ENCODE results near the gene SERPINA12. TPM values are rescaled to one million over a fixed set of nuclear protein-coding genes. Genes with fewer than 3 reads are reported as not detected.
A peak's percentile ranks its signal among the peaks of the same experiment; 100 is the strongest.

Gene SERPINA12
- total and polyA plus RNA-seq, 4 donors, result not detected

DNA sequence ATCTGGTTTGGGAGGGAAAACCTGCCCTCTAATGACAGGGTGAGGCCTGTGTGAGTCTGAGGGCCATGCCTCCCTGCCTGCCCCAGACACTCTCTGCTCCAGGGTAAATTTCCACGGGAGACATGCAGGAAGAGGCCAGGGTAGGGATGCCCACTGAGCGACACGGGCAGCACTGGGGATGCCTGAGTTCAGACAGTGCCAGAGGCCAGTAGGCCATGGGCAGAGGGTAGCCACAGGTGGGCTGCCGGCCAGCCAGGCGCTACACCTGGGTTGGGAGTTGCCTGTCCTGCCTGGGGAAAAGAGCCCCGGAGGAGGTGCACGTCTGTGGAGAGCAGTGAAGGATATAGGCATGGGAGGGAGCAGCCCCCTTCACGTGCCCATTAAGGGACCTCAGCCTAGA is 3.6 kb downstream of the SERPINA12 start:
- H3K4me1 ChIP-seq (ENCODE audit: control insufficient read depth in 5 of 5, insufficient read depth in 5 of 5, low read length in 5 of 5), result peaks cover 0 to 6% (median 2%) of the 10 kb centered on the region in 5 donors
- no peak for DNase-seq
- no peak overlapping the region for H3K27ac ChIP-seq (ENCODE audit: low read depth in 1 of 2, low read length in 1 of 2)
- no peaks in the 10 kb centered on the region for H3K36me3 ChIP-seq (ENCODE audit: control insufficient read depth in 4 of 4, insufficient read depth in 4 of 4, low read length in 4 of 4)
- no peak overlapping the region for H3K9ac ChIP-seq (ENCODE audit: insufficient read depth in 1 of 2, low read length in 2 of 2)
- no peaks in the 10 kb centered on the region for H3K9me3 ChIP-seq (ENCODE audit: control insufficient read depth in 4 of 4, insufficient read depth in 3 of 4, low read length in 3 of 4)
- TF ChIP-seq, protein P1, sequence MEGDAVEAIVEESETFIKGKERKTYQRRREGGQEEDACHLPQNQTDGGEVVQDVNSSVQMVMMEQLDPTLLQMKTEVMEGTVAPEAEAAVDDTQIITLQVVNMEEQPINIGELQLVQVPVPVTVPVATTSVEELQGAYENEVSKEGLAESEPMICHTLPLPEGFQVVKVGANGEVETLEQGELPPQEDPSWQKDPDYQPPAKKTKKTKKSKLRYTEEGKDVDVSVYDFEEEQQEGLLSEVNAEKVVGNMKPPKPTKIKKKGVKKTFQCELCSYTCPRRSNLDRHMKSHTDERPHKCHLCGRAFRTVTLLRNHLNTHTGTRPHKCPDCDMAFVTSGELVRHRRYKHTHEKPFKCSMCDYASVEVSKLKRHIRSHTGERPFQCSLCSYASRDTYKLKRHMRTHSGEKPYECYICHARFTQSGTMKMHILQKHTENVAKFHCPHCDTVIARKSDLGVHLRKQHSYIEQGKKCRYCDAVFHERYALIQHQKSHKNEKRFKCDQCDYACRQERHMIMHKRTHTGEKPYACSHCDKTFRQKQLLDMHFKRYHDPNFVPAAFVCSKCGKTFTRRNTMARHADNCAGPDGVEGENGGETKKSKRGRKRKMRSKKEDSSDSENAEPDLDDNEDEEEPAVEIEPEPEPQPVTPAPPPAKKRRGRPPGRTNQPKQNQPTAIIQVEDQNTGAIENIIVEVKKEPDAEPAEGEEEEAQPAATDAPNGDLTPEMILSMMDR (IDR thresholded peaks at IDR 0.05; ENCODE audit: control extremely low read depth, extremely low read depth), result no peak
- no peak for ATAC-seq (ENCODE audit: insufficient read depth, low FRiP score)
- no peak overlapping the region for H3K4me3 ChIP-seq
- 86 to 90% methylated on average over 8 of the region's 8 CpGs for WGBS, 2 donors
- H3K27me3 ChIP-seq (ENCODE audit: control insufficient read depth in 3 of 3, insufficient read depth in 3 of 3, low read length in 2 of 3), result no peaks in the 10 kb centered on the region

DNA sequence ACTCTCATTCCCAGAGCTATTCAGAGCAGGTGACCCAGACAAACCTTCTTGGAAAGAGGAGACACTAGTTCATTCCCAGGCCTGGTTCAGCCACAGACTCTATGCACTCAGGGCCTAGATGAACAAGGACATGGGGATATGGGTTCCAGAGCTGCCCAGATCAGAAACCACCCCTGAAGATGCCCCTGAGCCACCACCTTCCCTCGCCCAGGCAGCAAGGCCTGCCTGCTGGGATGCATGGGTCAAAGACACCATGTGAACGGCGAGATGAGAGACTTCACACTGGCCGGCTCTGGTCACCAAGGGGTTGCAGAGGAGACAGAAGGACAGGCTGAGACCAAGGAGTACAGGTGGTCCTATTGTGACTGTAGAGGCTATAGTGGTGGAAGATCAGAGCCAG is 4.1 kb downstream of the SERPINA12 start:
- ATAC-seq (ENCODE audit: insufficient read depth, low FRiP score) (no peak), DNase-seq (no peak)
- Histone ChIP-seq H3K9me3 (ENCODE audit: control insufficient read depth in 4 of 4, insufficient read depth in 3 of 4, low read length in 3 of 4) (no peaks in the 10 kb centered on the region), H3K27ac (ENCODE audit: low read depth in 1 of 2, low read length in 1 of 2) (no peak overlapping the region), H3K4me1 (ENCODE audit: control insufficient read depth in 5 of 5, insufficient read depth in 5 of 5, low read length in 5 of 5) (peaks cover 0 to 6% (median 2%) of the 10 kb centered on the region in 5 donors), H3K36me3 (ENCODE audit: control insufficient read depth in 4 of 4, insufficient read depth in 4 of 4, low read length in 4 of 4) (no peaks in the 10 kb centered on the region), H3K9ac (ENCODE audit: insufficient read depth in 1 of 2, low read length in 2 of 2) (no peak overlapping the region), H3K27me3 (ENCODE audit: control insufficient read depth in 3 of 3, insufficient read depth in 3 of 3, low read length in 2 of 3) (no peaks in the 10 kb centered on the region), H3K4me3 (no peak overlapping the region)
- TF ChIP-seq, protein P1 (IDR thresholded peaks at IDR 0.05; ENCODE audit: control extremely low read depth, extremely low read depth), result no peak
- WGBS, 2 donors, result 91 to 96% methylated on average over 4 of the region's 4 CpGs

DNA sequence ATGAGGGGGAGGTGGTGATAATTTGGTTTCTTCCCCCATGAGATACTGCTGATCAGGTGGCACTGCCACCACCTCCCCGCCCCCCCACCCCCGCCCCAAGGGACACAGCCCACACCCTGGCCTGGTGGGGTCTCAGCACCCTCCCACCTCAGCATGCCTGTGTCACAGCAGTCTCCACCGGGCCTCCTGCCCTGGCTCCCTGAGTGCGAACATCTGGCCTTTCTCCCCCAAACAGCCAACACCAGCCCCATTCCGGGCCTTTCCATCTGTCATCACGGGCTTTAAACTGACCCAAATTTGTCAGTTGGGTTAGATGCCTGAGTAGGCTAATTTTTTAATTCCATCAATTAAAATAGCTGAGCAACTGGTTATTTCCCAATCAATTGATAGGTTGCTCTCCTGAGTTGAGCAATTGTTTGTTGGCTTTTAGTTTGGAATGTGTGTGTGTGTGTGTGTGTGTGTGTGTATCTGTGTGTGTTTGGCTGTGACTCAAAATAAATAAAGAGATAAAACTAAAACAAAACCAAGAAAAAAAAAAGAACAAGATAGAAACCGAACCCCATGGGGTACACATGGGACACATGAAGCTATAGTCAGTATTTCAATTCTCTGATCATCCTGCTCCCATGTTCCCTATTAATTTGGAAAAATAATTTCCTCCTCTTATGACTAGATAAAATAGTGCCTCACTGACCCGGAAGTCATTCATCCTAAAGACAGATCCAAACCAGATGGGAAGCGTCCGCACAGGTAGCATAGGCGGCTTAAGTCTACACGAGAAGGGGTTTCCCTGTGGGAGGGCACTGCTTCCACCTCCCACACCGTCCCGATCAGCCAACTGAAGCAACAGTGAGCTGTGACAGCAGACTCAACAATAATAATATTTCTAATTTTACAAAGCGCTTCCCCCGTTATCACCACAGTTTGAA is 7.4 kb downstream of the SERPINA12 start:
- 68 to 78% methylated on average over 15 to 16 of the region's 16 CpGs for WGBS, 2 donors
- Histone ChIP-seq H3K4me3 (no peak overlapping the region), H3K27ac (ENCODE audit: low read depth in 1 of 2, low read length in 1 of 2) (no peak overlapping the region), H3K27me3 (ENCODE audit: control insufficient read depth in 3 of 3, insufficient read depth in 3 of 3, low read length in 2 of 3) (no peaks in the 10 kb centered on the region), H3K9ac (ENCODE audit: insufficient read depth in 1 of 2, low read length in 2 of 2) (no peak overlapping the region), H3K4me1 (ENCODE audit: control insufficient read depth in 5 of 5, insufficient read depth in 5 of 5, low read length in 5 of 5) (peaks cover 0 to 6% (median 2%) of the 10 kb centered on the region in 5 donors), H3K36me3 (ENCODE audit: control insufficient read depth in 4 of 4, insufficient read depth in 4 of 4, low read length in 4 of 4) (no peaks in the 10 kb centered on the region), H3K9me3 (ENCODE audit: control insufficient read depth in 4 of 4, insufficient read depth in 3 of 4, low read length in 3 of 4) (peaks cover 0 to 4% (median 0%) of the 10 kb centered on the region in 4 donors)
- DNase-seq (peak; percentile 53 to 61 (median 58)), ATAC-seq (ENCODE audit: insufficient read depth, low FRiP score) (no peak)
- TF ChIP-seq, protein P1 (IDR thresholded peaks at IDR 0.05; ENCODE audit: control extremely low read depth, extremely low read depth), result no peak
